Measurements from ENCODE around the gene HCST.
"Not testable (repeated sequence)": the region's sequence is repeated elsewhere in the genome, so short reads cannot be mapped to it uniquely, and the experiment has no call there.

HCST gene

DNA sequence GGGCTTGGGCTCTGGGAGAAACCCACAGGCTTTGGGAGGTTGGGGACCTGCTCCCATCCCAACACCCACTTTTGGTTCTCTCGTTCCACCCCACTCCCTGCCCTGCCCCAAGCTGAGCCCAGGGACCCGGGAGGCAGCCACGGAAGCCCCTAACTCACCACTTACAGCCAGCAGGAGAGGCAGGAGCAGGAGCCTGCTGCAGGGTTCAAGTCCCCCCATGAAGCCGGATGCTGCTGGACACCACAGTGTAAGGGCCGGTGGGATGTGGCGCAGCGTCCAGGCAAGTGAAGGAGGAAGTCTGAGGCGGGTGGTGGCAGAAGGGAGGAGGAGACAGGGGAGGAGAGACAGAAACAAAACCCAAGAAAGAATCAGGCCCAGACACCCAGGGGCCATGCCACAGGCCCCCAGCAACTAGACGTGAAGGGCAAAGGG lies 5.7 kb downstream of the HCST start, which contains the start of gene TYROBP:
TYROBP (minus strand) TSS at position 286 of the 432 bp plus-strand sequence; CDS start at position 219, 67 bp downstream.
- Histone ChIP-seq H3K27me3 (ENCODE audit: control insufficient read depth, insufficient read depth, low read length) (no peaks in the 10 kb centered on the region), H3K4me3 (ENCODE audit: low read length) (no peak within 1 kb of the TSS), H3K4me1 (ENCODE audit: control insufficient read depth, insufficient read depth, low read length) (peaks cover 16% of the 10 kb centered on the region), H3K36me3 (ENCODE audit: insufficient read depth, low read length) (no peaks in the 10 kb centered on the region), H3K4me2 (ENCODE audit: low read length) (no peak within 1 kb of the TSS), H3K9me3 (replicated peaks; ENCODE audit: low read length) (no peaks in the 10 kb centered on the region), H3K9ac (ENCODE audit: low read depth, low read length) (no peak within 1 kb of the TSS)

DNA sequence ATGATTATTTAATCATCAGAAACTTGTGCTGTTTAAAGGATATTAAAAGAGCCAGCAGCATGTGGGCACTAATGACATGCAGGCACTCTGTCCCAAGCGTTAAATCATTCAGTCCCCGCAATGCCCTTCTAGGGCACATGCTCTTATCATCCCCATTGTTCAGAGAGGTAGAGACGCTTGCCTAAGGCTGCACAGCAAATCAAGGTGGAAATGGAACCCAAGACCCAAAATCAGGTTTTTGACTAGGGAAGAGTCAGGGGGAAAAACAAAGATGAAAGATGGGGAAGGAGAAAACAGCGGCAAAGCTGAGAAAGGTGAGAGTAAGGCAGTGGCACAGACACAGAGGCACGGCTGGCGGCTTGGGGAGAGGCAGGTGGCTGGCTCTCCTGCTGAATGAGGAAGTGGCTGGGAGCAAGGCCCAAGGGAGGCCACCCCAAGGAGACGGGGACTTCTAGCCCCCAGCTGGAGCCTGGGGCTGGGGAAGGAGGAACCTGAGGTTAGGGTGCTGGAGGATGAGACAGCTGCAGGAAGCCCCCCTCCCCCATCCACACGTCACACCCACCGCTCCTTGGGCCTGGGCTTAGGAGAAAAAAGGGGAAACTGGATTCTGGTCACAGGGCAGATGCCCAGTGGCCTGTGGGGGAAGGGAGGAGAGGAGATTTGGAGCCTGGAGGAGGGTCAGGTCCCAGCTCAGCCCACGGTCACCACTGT lies 6.8 kb downstream of the HCST start:
- no peaks in the 10 kb centered on the region for H3K27me3 ChIP-seq (ENCODE audit: control insufficient read depth, insufficient read depth, low read length)
- H3K4me3 ChIP-seq (ENCODE audit: low read length): no peak overlapping the region
- no peak overlapping the region for H3K9ac ChIP-seq (ENCODE audit: low read depth, low read length)
- peaks cover 12% of the 10 kb centered on the region for H3K4me1 ChIP-seq (ENCODE audit: control insufficient read depth, insufficient read depth, low read length)
- no peaks in the 10 kb centered on the region for H3K9me3 ChIP-seq (replicated peaks; ENCODE audit: low read length)
- H3K36me3 ChIP-seq (ENCODE audit: insufficient read depth, low read length): no peaks in the 10 kb centered on the region
- H3K4me2 ChIP-seq (ENCODE audit: low read length): no peak overlapping the region

- Histone ChIP-seq H3K4me3 (ENCODE audit: low read length) (no peak overlapping the region), H3K4me1 (ENCODE audit: control insufficient read depth, insufficient read depth, low read length) (peaks cover 12% of the 10 kb centered on the region)
Measured at GRCh38 chr19:35909684-35910035, 7.3 kb downstream of the HCST start.

DNA sequence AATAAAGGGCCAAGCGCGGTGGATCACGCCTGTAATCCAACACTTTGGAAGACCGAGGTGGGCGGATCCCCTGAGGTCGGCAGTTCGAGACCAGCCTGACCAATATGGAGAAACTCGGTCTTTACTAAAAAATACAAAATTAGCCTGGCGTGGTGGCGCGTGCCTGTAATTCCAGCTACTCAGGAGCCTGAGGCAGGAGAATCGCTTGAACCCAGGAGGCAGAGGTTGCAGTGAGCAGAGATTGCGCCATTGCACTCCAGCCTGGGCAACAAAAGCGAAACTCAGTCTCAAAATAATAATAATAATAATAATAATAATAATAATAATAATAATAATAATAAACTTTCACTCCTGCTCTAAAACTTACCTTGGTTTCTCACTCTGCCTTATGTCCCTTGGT lies 8.0 kb downstream of the HCST start:
- not testable (repeated sequence) for H3K9me3 ChIP-seq (replicated peaks; ENCODE audit: low read length); H3K9ac ChIP-seq (ENCODE audit: low read depth, low read length); H3K4me3 ChIP-seq (ENCODE audit: low read length); H3K27me3 ChIP-seq (ENCODE audit: control insufficient read depth, insufficient read depth, low read length); H3K4me1 ChIP-seq (ENCODE audit: control insufficient read depth, insufficient read depth, low read length); H3K36me3 ChIP-seq (ENCODE audit: insufficient read depth, low read length); H3K4me2 ChIP-seq (ENCODE audit: low read length)

More at GRCh38 chr19:35909684-35910035, 7.3 kb downstream of the HCST start:
- Histone ChIP-seq H3K27me3 (ENCODE audit: control insufficient read depth, insufficient read depth, low read length) (no peaks in the 10 kb centered on the region), H3K4me2 (ENCODE audit: low read length) (no peak overlapping the region), H3K9ac (ENCODE audit: low read depth, low read length) (no peak overlapping the region), H3K9me3 (replicated peaks; ENCODE audit: low read length) (no peaks in the 10 kb centered on the region), H3K36me3 (ENCODE audit: insufficient read depth, low read length) (no peaks in the 10 kb centered on the region)

DNA sequence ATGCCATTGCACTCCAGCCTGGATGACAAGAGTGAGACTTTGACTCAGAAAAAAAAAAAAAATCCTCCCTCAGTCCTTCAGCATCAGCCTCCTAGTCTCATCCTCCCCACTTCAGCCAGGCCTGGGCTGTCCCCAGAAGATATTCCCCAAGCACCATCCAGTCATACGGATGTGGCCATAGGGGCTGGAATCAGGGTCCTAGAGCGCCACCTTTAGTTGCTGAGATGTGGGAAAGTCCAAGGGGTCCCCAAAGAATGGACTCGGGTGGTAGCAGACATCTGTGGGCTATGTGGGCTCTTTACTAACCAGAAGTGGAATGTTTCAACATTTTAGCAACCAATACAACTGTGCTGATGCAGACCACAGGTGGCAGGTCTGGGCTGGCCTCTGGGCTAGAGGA lies 8.8 kb downstream of the HCST start:
- Histone ChIP-seq H3K4me1 (ENCODE audit: control insufficient read depth, insufficient read depth, low read length) (peaks cover 7% of the 10 kb centered on the region), H3K9me3 (replicated peaks; ENCODE audit: low read length) (no peaks in the 10 kb centered on the region), H3K36me3 (ENCODE audit: insufficient read depth, low read length) (no peaks in the 10 kb centered on the region), H3K9ac (ENCODE audit: low read depth, low read length) (no peak overlapping the region), H3K27me3 (ENCODE audit: control insufficient read depth, insufficient read depth, low read length) (no peaks in the 10 kb centered on the region), H3K4me2 (ENCODE audit: low read length) (no peak overlapping the region), H3K4me3 (ENCODE audit: low read length) (no peak overlapping the region)

DNA sequence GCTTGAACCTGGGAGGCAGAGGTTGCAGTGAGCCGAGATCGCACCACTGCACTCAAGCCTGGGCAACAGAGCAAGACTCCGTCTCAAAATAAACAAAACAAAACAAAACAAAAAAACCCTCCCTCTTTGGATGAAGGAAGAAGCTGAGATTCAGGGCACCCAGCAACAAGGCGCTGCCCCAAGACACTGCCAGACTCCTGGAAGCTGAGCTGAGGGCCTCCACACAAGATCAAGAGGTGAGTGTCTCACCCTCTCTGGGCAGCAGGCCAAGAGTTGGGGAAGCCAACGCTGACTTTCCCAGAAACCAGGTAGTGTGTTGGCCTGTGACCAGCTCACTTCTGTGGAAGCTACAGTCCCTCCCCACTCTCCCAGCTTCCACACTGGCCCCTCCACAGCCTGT lies 9.5 kb downstream of the HCST start:
- H3K4me2 ChIP-seq (ENCODE audit: low read length): no peak overlapping the region
- H3K9me3 ChIP-seq (replicated peaks; ENCODE audit: low read length): no peaks in the 10 kb centered on the region
- H3K36me3 ChIP-seq (ENCODE audit: insufficient read depth, low read length): no peaks in the 10 kb centered on the region
- H3K4me1 ChIP-seq (ENCODE audit: control insufficient read depth, insufficient read depth, low read length): peaks cover 7% of the 10 kb centered on the region
- no peak overlapping the region for H3K9ac ChIP-seq (ENCODE audit: low read depth, low read length)
- no peaks in the 10 kb centered on the region for H3K27me3 ChIP-seq (ENCODE audit: control insufficient read depth, insufficient read depth, low read length)
- no peak overlapping the region for H3K4me3 ChIP-seq (ENCODE audit: low read length)

DNA sequence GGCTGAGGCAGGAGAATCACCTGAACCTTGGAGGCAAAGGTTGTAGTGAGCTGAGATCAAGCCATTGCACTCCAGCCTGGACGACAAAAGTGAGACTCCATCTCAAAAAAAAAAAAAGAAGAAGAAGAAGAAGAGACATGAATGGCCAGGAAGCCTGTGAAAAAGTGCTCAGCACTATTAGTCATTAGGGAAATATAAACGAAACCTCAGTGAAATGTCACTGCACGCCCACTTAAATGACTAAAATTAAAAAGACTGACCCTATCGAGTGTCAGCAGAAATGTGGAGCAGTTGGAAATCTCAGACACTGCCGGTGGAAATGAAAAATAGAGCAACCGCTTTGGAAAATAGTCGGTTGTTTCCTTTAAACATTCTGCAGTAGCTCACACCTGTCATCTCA lies 11.3 kb downstream of the HCST start:
- peak overlapping the region; percentile 31 for H3K4me3 ChIP-seq (ENCODE audit: low read length)
- H3K4me1 ChIP-seq (ENCODE audit: control insufficient read depth, insufficient read depth, low read length): peaks cover 7% of the 10 kb centered on the region
- H3K4me2 ChIP-seq (ENCODE audit: low read length): peak overlapping the region; percentile 70
- H3K36me3 ChIP-seq (ENCODE audit: insufficient read depth, low read length): no peaks in the 10 kb centered on the region
- no peaks in the 10 kb centered on the region for H3K9me3 ChIP-seq (replicated peaks; ENCODE audit: low read length)
- H3K27me3 ChIP-seq (ENCODE audit: control insufficient read depth, insufficient read depth, low read length): no peaks in the 10 kb centered on the region
- peak overlapping the region; percentile 9 for H3K9ac ChIP-seq (ENCODE audit: low read depth, low read length)

DNA sequence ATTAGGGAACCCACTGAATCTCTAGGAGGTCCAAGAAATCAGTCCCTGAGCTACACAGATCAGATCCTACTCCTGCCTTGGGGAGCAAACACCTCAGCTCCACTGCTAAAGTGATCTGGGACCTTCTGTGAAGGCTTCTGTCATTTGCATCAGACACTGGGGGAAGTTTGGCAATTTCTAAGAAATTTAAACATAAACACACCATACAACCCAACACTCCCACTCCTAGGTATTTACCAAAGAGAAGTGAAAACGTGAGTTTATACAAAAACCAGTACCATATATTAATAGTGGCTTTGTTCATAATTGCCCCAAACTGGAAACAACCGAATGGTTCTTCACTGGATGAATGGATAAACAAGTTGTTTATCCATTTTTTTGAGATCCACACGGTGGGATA lies 13.1 kb downstream of the HCST start:
- H3K27me3 ChIP-seq (ENCODE audit: control insufficient read depth, insufficient read depth, low read length): peaks cover 6% of the 10 kb centered on the region
- H3K36me3 ChIP-seq (ENCODE audit: insufficient read depth, low read length): no peaks in the 10 kb centered on the region
- H3K4me1 ChIP-seq (ENCODE audit: control insufficient read depth, insufficient read depth, low read length): peaks cover 7% of the 10 kb centered on the region
- H3K4me2 ChIP-seq (ENCODE audit: low read length): no peak overlapping the region
- H3K9ac ChIP-seq (ENCODE audit: low read depth, low read length): no peak overlapping the region
- no peaks in the 10 kb centered on the region for H3K9me3 ChIP-seq (replicated peaks; ENCODE audit: low read length)
- no peak overlapping the region for H3K4me3 ChIP-seq (ENCODE audit: low read length)

GRCh38 chr19:35919306-35919705 lies 17.0 kb downstream of the HCST start:
- Histone ChIP-seq H3K9ac (ENCODE audit: low read depth, low read length) (no peak overlapping the region), H3K4me3 (ENCODE audit: low read length) (no peak overlapping the region), H3K27me3 (ENCODE audit: control insufficient read depth, insufficient read depth, low read length) (peaks cover 9% of the 10 kb centered on the region), H3K4me2 (ENCODE audit: low read length) (no peak overlapping the region), H3K9me3 (replicated peaks; ENCODE audit: low read length) (no peaks in the 10 kb centered on the region), H3K36me3 (ENCODE audit: insufficient read depth, low read length) (no peaks in the 10 kb centered on the region), H3K4me1 (ENCODE audit: control insufficient read depth, insufficient read depth, low read length) (no peaks in the 10 kb centered on the region)

DNA sequence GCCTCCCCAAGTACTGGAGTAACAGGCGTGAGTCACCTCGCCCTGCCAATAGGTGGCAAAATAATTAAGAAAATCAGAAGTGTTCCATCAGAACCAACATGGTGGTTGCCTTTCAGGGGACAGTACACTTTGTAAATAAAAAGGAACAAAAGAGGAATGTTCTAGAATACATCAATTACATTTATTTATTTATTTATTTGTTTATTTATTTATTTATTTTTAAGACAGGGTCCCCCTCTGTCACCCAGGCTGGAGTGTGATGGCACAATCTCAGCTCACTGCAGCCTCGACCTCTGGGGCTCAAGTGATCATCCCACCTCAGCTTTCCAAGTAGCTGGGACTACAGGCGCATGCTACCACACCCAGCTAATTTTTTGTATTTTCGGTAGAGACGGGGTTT lies 18.7 kb downstream of the HCST start:
- peaks cover 22% of the 10 kb centered on the region for H3K27me3 ChIP-seq (ENCODE audit: control insufficient read depth, insufficient read depth, low read length)
- no peak overlapping the region for H3K4me2 ChIP-seq (ENCODE audit: low read length)
- H3K4me1 ChIP-seq (ENCODE audit: control insufficient read depth, insufficient read depth, low read length): no peaks in the 10 kb centered on the region
- no peak overlapping the region for H3K4me3 ChIP-seq (ENCODE audit: low read length)
- H3K9me3 ChIP-seq (replicated peaks; ENCODE audit: low read length): peaks cover 5% of the 10 kb centered on the region
- no peaks in the 10 kb centered on the region for H3K36me3 ChIP-seq (ENCODE audit: insufficient read depth, low read length)
- H3K9ac ChIP-seq (ENCODE audit: low read depth, low read length): no peak overlapping the region

DNA sequence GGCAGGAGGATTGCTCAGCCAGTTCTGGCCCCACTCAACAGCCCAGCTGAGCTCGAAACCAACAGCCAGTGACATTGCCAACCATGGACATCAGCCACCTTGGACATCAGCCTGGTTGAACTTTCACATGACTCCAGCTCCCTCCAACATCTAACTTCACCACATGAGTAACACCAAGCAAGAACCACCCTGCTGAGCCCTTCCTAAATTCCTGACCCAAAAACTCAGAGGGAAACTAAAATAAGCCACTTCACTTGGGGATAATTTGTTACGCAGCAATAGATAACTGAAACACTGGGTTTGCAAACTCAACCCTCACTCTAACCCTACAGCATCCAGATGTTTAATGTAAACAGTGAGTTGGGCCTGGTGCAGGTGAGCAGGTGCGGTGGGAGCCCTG lies 23.2 kb downstream of the HCST start:
- Histone ChIP-seq H3K9ac (ENCODE audit: low read depth, low read length) (no peak overlapping the region), H3K9me3 (replicated peaks; ENCODE audit: low read length) (peaks cover 5% of the 10 kb centered on the region), H3K4me2 (ENCODE audit: low read length) (no peak overlapping the region), H3K36me3 (ENCODE audit: insufficient read depth, low read length) (no peaks in the 10 kb centered on the region), H3K4me3 (ENCODE audit: low read length) (no peak overlapping the region), H3K4me1 (ENCODE audit: control insufficient read depth, insufficient read depth, low read length) (no peaks in the 10 kb centered on the region), H3K27me3 (ENCODE audit: control insufficient read depth, insufficient read depth, low read length) (peaks cover 16% of the 10 kb centered on the region)

DNA sequence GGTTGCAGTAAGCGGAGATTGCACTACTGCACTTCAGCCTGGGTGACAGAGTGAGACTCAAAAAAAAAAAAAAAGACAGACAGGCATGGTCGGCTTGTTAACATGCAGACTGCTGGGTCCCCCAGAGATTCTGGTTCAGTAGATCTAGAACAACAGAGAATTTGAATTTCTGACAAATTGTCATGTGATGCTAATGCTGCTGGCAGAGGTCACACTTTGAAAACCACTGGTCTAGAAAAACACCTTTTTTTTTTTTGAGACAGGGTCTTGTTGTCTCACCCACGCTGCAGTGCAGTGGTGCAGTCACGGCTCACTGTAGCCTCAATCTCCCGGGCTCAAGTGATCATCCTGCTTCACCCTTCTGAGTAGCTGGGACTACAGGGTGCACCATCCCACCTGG lies 26.2 kb downstream of the HCST start:
- Histone ChIP-seq H3K4me1 (ENCODE audit: control insufficient read depth, insufficient read depth, low read length) (peaks cover 4% of the 10 kb centered on the region), H3K4me3 (ENCODE audit: low read length) (no peak overlapping the region), H3K36me3 (ENCODE audit: insufficient read depth, low read length) (no peaks in the 10 kb centered on the region)

More for the DNA sequence above, 26.2 kb downstream of the HCST start:
- H3K27me3 ChIP-seq (ENCODE audit: control insufficient read depth, insufficient read depth, low read length): peaks cover 16% of the 10 kb centered on the region
- no peak overlapping the region for H3K4me2 ChIP-seq (ENCODE audit: low read length)
- no peak overlapping the region for H3K9ac ChIP-seq (ENCODE audit: low read depth, low read length)
- H3K9me3 ChIP-seq (replicated peaks; ENCODE audit: low read length): peaks cover 5% of the 10 kb centered on the region
